Astrocyte of the cerebellum (primary cell): ENCODE data around the gene MRPL54.

Experiments used
- DNase-seq: peaks from one replicate; pipeline ENCODE4 v3.0.0-alpha.2; 2011; ENCODE audit warnings: low read depth
- H3K4me3 ChIP-seq: 2 replicates; pipeline ENCODE4 v1.5.1; 2011; ENCODE audit warnings: mild to moderate bottlenecking, low read depth, low read length, moderate library complexity
- CTCF ChIP-seq: IDR thresholded peaks from 2 replicates; pipeline ENCODE4 v1.5.1; 2012; ENCODE audit warnings: low read length, low read depth, moderate library complexity, mild to moderate bottlenecking; ENCODE audit errors: missing control alignments
- in situ Hi-C: cut with HindIII; loops from 2 replicates; pipeline ENCODE4 v1.10.0; 2017; ENCODE audit warnings: low sequenced_read_pairs

Gene MRPL54

GRCh38 chr19:3780786-3781304 is 18.4 kb downstream of the MRPL54 start:
- no peak for TF ChIP-seq CTCF
- in situ Hi-C loops, result no loop called here
- DNase-seq, result no peak
- H3K4me3 ChIP-seq, result no peak overlapping the region

GRCh38 chr19:3781603-3782002 is 19.1 kb downstream of the MRPL54 start:
- DNase-seq, result no peak
- no peak for TF ChIP-seq CTCF
- in situ Hi-C loops, result no loop called here
- no peak overlapping the region for H3K4me3 ChIP-seq

GRCh38 chr19:3782330-3782729 is 19.8 kb downstream of the MRPL54 start:
- no peak for TF ChIP-seq CTCF
- no peak overlapping the region for H3K4me3 ChIP-seq
- in situ Hi-C loops, result no loop called here
- no peak for DNase-seq

DNA sequence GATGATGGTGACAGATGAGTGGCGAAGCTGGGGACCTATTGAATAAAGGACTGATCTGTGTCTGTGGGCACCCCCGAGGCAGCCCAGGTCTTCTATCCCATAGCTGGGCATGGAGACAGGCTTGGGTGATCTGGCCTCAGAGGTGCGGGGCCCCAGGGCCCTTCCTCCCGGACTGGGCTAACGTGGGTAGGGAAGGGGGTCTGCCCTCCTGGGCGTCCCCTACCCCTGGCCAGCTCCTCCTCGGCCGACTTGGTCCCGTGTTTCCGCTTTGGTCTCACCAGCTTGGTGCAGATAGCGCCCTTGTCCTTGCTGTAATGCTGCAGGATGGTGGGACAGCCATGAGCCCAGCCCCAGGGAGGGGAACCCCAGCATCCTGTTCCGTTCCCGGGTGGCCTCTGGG is 20.4 kb downstream of the MRPL54 start:
- TF ChIP-seq CTCF, result no peak
- in situ Hi-C loops, result no loop called here
- H3K4me3 ChIP-seq, result no peak overlapping the region
- DNase-seq, result no peak

GRCh38 chr19:3783660-3784584 is 21.4 kb downstream of the MRPL54 start:
- DNase-seq, result no peak
- H3K4me3 ChIP-seq, result no peak overlapping the region

More at GRCh38 chr19:3783660-3784584, 21.4 kb downstream of the MRPL54 start:
- in situ Hi-C loops, result no loop called here
- no peak for TF ChIP-seq CTCF
